HG02759 (cell line): ENCODE data around the gene IRF2.

Source experiments
- ATAC-seq: cut with Tn5 transposase; IDR thresholded peaks from one replicate; pipeline ENCODE4 v1.9.1; 2021; ENCODE audit warnings: mild to moderate bottlenecking, moderate library complexity; ENCODE audit not compliant: unreplicated experiment

Gene IRF2

DNA sequence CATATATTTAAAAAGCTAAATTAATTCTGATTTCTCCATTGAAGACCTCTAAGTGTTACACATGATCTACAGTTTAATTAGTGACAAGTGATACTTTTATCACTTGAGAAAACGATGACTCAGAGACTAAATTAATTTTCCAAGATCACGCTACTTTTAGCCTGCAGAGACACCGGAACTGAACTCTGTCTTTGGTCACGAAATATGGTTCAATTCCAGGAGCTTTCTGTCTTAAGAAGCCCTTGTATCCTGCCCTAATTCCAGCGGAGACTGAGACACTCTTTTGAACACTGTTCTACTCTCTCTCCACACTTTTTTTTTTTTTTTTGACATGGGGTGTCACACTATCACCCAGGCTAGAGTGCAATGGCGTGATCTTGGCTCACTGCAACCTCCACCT, 63.6 kb downstream of the IRF2 start:
- ATAC-seq, result no peak

- no peak for ATAC-seq
Observed at GRCh38 chr4:184409911-184410692, 64.2 kb downstream of the IRF2 start.

DNA sequence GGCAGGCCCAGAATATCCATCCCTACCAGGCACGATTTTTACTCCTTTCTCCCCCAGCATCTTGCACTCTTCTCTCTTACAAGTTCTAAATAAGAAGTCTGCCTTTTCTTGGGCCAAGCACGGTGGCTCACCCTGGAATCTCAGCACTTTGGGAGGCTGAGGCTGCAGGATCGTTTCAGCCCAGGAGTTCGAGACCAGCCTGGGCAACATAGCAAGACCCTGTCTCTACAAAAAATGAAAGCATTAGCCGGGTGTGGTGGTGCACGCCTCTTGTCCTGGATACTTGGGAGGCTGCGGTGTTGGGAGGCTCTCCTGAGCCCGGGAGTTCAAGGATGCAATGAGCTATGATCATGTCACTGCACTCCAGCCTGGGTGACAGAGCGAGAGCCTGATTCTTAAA, 64.8 kb downstream of the IRF2 start:
- no peak for ATAC-seq

GRCh38 chr4:184408684-184409081, 65.7 kb downstream of the IRF2 start:
- no peak for ATAC-seq

GRCh38 chr4:184408021-184408683, 66.2 kb downstream of the IRF2 start:
- ATAC-seq, result no peak

- ATAC-seq, result no peak
Observed at GRCh38 chr4:184406958-184407391, 67.4 kb downstream of the IRF2 start.

GRCh38 chr4:184404047-184404446, 70.3 kb downstream of the IRF2 start:
- ATAC-seq, result no peak

- no peak for ATAC-seq
Observed at GRCh38 chr4:184403384-184403781, 71.0 kb downstream of the IRF2 start.

GRCh38 chr4:184402740-184403383, 71.5 kb downstream of the IRF2 start:
- ATAC-seq, result no peak

GRCh38 chr4:184402239-184402638, 72.1 kb downstream of the IRF2 start:
- no peak for ATAC-seq

DNA sequence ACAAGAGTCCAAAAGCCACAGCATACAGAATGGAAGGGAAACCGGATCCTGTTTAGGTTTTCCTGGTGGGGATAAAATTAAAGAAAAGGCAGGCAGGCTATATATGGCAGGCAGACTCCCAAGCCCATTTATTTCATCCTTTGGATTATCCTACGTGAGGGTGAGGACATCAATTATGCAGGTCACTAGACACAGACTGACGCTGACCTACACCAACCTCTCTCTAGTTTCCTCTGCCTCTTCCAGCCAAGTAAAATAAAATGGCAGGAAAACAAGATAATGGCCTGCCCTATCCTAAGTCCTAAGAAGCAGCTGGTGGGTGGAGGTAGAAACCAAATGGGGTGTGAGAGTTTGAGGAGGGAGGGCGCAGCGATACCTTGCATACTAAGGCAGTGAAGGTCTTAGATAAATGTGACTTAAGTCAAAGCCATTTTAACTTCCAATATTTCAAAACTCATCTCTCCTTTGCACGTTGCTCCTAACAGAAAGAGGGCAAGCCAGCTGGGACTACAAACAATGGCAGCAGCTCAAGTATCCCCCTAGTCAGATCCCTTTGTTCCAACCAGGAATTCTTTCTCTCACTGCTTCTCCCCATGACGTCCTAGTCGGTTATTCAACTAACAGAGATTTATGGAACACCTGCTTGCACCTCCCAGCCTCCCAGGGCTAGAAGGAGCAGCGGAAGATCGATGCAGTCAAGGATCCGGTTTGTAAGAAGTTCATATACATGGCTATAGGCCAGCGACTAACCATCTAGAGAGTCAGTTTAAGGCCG, 72.8 kb downstream of the IRF2 start:
- no peak for ATAC-seq

DNA sequence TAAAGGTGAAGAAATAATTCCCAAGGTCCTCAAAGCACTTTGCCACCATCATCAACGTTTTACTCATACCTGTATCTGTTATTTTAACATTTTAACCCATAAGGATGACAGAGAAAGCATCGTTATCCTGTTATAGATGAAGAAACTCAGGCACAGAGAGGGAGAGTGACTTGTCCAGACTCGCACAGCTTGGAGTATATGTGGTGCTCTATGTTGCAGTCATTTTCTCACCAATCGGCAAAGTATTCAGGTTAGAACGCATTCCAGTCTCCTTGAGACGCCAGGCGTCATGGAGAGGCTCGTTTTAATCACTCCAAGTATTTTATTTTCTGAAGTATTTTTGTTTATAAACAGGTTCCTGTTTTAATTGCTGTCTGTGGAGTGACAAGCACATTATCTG, 73.5 kb downstream of the IRF2 start:
- ATAC-seq, result no peak

GRCh38 chr4:184400375-184400870, 73.9 kb downstream of the IRF2 start:
- ATAC-seq, result no peak

- no peak for ATAC-seq
Observed at GRCh38 chr4:184399512-184399908, 74.8 kb downstream of the IRF2 start.

DNA sequence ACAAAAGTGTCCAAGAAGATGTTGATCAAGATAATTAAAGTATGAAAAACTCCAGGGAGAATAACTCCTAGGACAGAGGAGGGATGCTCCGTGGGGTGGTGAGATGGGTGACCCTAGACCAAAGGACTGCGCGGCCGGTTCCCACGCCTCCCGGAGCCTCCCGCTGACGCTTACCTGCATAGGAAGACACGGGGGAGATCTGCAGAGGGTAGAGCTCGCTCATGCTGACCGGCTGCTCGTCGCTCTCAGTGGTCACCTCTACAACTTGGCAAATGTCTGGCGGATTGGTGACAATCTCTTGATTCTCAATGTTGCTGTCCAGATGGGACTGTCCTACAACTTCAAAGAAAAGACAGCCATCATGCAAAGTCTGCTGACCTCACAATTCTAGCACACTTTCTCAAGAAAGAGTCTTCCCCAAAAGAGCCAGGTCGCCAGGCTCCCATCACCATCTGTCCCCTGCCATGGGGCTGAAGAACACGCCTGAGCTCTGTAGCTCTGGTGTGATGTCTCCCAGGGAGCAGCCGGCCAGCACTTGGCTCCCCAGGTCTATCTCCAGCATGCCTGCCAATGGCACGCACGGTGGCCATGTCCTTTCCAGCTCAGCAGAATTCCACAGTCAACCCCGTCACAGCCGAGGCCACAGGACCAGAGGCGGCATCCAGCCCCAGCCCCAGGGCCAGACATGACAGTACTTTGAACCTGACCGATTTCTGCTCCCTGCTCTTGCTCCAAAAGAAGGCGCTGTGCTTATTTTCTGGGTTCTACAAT, 75.4 kb downstream of the IRF2 start:
- no peak for ATAC-seq

DNA sequence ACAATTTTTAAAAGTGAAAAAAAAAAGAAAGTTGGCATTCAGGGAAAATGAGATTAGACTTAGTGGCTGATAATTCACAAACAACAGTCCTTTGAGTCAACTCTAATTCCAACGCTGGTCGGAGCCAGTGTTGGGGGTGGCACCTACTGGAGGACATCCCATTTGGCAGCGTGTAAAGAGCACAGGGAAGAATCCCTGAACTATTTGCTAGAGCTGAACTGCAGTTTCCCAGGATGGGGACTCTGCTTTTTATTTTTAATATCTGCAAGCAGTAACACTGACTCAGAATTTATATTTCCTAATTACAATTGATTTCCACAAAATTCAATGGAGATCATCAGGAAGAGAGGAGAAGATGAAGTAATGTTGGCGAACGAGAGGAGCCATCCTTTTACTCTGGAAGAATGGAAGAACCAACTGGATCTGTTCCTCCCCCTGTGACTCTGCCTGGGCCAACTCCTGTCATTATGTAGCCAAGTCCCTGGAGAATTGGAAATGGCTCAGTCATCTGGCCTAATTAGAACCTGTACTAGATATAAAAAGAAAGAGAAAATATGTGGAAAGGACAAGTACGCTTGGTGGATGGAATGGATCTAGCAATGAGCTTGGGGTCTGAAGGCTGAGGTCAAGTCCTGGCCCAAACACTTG, 76.7 kb downstream of the IRF2 start:
- no peak for ATAC-seq

DNA sequence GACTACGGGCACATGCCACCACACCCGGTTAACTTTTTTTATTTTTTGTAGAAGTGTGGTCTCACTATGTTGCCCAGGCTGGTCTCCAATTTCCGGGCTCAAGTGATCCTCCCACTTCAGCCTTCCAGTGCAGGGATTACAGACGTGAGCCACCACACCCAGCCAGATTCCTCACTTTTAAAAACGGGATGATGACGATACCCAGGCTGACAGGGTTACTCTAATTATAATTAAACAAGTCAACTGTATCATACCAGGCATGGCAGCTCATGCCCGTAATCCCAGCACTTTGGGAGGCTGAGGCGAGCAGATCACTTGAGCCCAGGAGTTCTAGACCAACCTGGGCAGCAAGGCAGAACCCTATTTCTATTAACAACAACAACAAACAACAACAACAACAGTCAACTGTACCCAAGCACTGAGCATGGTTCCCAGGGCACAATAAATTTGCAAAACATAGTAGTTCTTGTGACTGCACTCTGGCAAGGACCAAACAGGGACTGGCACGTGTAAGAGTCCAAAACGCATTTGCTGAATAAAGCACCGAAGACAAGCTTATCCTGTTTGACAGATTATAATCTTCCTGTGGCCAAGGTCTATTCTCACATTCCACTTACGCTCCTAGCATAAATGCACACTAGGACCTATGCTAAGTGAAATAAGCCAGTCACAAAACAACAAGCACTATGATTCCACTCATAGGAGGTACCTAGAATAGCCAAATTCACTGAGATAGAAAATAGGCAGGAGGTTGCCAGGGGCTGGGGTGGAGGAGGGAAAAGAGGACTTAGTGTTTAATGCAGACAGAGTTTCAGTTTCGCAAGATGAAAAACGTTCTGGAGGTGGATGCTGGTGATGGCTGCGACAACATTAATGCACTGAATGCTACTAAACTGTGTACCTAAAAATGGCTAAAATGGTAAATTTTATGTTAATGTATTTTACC, 77.5 kb downstream of the IRF2 start:
- ATAC-seq, result peak; percentile 3

DNA sequence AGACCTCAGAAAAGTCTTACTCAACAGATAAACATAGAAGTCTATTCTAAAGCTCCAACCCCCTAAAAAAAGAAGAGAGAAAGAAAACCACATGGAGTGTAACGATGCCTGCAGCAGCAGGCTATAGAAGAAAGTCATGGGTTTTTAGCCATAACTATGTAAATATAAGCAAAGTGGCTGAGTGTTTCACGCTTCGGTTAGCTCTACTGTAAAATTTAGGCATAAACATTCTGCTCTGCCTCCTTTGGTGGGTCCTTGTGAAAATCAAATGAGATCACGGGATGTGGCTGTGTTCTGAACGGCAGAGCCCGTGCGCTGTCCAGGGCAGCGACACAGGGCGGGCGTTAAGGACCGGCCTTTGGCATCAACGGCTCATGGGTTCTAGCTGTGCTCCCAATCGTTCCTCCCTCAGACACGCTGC, 78.4 kb downstream of the IRF2 start:
- ATAC-seq, result peak; percentile 88

- ATAC-seq, result peak; percentile 12
Observed at GRCh38 chr4:184395451-184395917, 78.9 kb downstream of the IRF2 start.
